HG03103 (cell line): ENCODE measurements around the gene DLGAP1.

Experiments used
- ATAC-seq: cut with Tn5 transposase; IDR thresholded peaks from one replicate; pipeline ENCODE4 v1.9.1; 2021; ENCODE audit warnings: low read depth; ENCODE audit not compliant: unreplicated experiment

The DLGAP1 gene

GRCh38 chr18:4198956-4199355, 256.2 kb downstream of the DLGAP1 start:
- ATAC-seq, result no peak

DNA sequence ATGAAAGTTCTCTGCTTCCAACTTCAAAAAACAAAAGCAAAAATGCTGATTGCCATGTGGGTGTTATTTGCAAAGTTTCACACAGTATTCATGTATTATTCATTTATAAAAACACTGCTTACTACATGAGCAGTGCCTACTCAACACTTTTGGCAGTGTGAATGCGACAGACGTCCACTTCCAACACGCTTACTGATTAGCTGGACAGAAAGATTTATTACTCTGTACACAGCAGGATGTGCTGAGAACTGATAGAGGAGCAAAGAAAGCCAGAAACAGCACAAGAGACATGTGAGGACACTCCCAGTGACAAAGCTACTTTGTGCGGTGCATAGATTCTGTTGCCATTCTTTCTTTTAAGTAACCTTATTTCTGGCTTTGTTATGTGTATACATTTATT, 258.8 kb downstream of the DLGAP1 start:
- ATAC-seq, result no peak

DNA sequence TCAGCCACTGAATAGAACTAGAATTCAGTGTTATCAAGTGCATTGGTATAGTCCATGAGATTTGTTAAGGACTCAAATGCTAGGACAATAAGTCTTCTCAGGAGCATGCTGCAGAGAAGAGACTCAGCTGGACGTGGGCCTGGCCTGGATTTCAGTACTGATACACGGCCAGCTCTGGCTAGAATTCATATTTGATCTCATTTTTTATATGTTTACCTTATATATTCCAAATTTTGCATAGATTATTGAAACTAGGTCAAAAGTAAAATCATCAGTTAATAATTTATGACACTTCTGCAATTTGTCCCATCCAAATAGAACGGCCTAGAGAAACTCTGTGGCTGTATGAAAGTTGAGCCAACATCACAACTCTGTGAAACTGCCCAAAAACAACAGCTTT, 262.0 kb downstream of the DLGAP1 start:
- no peak for ATAC-seq

DNA sequence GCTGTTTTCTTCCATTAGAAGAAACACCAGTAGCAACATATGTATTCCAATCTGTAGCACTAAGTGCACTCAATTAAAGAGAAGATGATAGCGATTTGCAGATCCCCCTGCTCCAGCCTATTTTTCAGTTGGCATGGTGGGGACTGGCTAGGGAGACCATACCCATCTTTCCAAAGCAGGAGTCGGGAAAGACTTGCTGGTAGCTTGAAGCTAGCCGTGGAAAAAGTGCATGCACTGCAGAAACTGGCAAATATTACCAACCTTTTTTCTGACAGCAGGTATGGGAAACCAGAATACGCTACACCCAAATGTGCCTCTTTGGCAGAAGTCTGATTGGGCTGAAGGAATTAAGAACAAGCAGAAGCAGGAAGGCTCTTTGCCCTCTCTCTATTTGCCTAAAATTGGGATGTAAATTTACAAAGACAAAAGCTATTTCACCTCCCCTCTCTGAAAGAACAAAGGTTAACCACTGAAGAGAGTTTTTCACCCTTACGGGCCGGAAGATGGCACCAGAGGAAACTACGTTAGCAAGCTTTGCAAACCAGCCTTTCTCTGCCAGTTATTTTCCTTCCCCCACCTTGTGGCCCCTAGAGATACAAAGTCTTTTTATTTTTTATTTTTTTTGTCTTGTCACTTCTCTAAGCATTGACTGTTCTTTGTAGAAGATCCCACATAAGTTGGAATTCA, 273.1 kb downstream of the DLGAP1 start:
- ATAC-seq, result no peak

DNA sequence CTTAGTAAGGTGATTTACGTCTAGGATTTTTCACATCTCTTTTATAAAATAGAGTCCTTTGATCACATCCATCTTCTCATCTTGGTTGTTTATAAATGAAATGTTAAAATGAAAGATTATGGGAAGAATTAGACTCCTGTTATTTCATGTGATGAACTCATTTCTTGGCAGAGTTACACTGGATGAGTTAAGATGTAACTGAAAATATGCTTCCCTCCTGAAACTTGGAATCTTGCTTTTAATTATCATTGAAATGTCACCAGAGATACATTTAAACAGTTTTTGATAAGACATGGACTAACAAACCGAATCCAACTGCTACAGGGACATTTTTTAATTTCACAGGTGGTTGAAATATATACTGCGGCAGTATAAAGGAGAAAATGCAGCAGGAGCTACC, 274.0 kb downstream of the DLGAP1 start:
- no peak for ATAC-seq

DNA sequence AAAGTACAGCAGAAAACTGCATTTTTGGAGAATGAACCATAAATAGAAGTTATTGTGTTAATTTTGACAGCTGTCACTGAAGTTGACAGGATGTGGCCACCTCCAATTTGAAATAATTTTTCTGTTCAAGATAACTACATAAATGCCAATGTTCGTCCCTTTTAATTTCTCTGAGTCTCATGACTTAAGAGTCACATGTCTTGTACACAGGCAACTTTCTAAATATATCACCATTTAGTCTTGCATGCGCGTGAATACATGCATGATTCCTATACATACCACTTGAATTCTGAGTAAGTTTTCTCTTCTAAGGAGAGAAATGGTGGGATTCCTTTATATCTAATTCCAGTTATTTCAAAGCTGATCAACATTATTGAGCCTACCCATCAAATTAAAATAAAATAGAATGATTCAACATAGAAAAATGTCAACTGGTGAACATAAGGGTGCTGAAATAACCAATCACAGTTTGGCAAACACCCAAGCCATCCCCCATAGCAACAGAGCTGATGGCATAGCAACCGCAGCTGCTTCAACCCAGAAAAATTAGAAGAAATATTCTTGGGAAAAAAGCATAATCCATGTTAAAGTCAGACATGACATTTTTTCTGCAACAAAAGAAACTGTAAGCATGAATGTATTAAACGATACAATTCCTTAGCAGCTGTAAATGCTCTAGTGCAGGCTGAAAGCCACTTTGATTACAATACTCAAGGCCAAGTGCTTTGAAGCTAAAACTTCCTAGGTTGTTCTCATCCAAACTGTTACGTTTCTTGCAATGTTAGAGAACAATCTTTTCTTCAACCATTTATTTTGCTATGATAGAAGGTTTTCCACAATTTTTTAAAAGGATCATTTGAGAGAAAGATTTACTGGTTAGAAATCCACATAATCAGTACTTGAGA, 282.7 kb downstream of the DLGAP1 start:
- no peak for ATAC-seq

DNA sequence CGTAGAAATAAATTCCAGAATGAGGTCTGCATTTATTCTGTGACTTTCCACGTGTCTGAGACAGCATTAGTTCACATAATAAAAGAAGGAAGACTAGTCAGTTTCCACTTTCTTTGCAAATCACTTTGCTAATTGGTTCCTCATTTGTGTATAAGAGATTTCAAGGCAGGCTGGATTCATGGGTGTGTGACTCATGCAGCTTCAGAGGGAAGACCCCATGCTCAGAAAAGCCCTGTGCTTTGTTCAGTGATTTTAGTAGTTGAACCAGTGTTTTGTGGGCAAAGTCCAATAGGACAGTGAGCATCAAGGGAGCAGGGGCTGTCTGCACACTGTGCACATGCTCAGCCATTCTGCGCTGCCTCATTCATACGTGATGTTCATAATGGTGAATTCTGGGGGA, 297.8 kb downstream of the DLGAP1 start:
- ATAC-seq, result no peak

- ATAC-seq, result no peak
Observed at GRCh38 chr18:4146797-4147196, 308.3 kb downstream of the DLGAP1 start.

DNA sequence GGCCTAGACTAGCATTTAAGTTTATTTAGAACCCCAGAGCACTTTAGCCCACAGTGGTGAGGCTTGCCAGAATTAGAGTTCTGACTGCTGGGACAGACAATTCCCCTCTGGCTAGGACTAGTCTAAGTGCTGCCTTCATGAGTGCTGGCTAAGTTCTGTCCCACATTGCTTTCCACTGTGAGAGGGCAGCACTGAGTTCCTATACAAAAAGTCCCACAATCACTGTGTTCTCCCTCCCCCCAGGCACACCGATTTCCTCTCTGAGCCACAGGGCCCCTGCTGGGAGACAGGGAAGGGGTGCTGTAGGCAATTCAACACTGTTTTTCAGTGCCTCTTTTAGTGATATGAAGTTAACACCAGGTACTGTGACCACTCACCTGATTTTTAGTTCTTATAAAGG, 310.9 kb downstream of the DLGAP1 start:
- no peak for ATAC-seq

DNA sequence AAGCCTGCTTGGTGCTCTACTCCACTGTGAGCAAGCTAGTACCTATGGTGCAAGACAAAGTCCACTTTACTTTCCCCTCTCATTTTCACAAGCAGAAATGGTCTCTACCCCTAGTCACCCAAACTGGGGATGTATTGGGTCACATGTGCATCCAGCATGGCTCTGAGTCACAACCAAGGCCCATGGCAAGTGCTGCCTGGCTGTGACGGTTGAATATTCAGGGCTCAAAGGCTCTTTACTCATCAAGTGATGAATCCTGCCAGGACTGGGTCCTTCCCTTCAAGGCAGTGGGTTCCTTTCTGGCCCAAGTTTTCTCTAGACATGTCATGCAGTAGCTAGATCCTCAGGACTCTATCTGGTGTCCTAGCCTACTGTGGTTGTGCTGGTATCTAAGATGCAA, 311.5 kb downstream of the DLGAP1 start:
- no peak for ATAC-seq

GRCh38 chr18:4142876-4143275, 312.2 kb downstream of the DLGAP1 start:
- no peak for ATAC-seq

GRCh38 chr18:4134700-4135099, 320.4 kb downstream of the DLGAP1 start:
- no peak for ATAC-seq

DNA sequence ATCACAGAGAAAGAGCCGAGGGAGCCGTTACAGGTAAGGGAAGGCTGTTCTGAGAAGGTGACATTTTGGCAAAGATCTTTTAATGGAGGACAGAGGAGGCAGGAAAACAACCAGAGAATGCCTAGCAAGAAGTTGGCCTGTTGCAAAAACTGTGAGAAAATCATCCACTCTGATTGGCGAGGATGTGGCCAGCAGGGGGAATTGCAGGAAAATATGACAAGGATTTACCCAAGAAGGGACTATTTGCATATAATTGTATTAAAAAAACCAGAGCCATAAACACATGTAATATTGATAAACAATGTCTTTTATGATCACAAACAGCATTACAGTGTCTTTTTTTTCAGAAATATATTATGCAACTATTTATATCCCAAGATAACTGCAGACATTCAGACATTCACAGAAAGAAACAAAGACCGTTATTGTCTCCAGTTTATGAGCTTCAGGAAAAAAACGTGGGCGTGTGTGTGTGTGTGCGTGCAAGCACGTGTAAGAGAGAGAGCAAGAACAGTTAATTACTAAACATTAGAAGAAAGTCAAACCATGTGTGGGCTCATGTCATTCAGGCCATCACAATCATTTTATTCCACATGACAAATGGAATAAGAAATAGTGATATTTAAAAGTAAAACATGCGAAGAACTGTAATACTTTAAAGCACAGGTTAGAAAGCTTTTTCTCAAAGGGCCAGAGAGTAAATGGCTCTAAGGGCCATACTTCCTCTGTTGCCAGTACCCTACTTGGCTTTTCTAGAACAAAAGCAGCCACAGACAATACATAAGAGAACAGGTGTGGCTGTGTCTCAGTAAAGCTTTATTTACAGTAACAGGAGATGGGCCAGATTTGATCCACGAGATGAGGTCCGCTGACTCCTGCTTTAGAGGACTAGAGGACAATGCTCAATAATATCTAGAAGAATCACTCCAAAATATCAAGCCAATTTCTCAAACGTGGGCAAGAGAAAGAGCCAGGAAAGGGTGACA, 324.1 kb downstream of the DLGAP1 start:
- no peak for ATAC-seq

DNA sequence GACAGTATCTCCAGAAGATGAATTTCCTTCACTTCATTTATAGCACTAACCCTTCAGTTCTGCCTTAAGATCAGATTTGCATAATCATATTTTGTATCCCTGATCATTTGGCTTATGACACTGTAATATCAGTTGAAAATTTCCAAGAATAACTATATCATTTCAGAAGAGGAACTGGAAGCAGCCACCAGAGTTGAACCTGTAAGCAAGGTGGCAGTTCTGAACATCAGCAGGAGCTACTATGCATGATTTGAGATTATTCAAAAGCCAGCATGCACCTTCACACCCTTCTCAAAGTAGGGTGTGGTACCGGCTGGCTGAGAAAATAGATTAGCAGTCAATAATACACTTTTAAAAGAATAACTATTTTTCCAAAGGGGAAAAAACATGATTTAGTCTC, 328.2 kb downstream of the DLGAP1 start:
- no peak for ATAC-seq

DNA sequence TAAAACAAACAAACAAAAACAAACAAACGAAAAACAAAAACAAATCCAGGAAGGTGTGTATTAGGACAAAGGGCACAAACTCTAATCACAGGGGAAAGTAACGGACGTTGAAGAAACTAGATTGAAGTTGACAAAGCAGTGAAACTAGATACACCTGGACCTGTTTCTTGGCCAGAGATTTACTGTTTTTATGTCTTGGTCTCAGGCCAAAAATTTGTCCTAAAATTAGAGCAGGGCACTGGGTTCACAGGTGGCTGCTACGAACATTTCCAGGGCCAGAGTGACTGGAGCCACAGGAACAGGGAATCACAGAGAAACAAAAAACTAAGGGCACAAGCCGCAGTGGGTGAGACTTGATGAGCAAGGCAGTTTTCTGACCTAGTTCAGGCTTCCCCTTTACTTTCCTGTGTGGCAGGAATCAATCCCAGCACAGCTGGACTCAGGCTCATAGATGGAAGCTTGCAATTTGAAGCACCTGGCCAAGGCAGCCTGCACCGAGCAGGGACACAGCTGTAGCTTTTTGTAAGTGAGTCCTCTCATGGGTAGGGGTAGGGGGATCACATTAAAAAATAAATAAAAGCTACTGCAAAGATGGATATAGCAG, 329.4 kb downstream of the DLGAP1 start:
- no peak for ATAC-seq

DNA sequence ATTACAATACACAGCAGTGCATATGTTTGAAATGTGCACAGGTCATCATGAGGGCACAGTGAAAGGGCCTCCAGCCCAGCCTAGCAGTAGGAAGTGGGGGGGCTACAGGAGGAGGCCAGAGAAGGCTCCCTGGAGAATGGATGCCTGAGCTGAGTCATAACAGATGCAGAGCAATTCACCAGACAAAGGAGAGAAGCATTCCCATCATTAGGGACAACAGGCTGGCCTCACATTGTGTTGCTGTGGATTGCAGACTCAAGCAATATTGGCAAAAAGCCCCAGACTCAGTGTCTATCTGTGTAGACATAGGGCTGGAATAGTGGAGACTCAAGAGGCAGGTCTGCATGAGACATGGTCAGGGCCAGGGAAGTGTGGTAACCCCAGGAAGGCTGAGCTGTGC, 329.9 kb downstream of the DLGAP1 start:
- no peak for ATAC-seq

GRCh38 chr18:4119813-4120212, 335.3 kb downstream of the DLGAP1 start:
- ATAC-seq, result no peak

DNA sequence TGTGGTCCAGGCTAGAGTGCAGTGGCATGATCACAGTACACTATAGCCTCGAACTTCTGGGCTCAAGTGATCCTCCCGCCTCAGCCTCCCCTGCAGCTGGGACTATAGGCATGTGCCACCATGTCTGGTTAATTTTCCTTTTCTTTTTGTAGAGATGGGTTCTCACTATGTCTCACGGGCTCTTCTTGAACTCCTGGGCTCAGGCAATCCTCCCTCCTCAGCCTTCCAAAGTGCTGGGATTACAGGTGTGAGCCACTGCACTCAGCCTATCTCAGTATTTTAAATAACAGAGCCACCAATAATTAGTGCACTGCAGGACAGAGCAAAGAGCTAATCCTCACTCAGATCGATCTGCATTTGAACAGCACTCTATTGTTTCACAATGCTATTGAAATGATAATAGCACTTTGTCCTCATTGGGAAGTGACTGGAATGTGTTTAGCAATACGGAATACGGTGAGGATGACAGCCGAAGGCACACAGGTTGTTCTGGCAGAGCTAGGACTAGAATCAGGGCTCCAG, 335.9 kb downstream of the DLGAP1 start:
- no peak for ATAC-seq

- ATAC-seq, result no peak
Observed at GRCh38 chr18:4108016-4108415, 347.1 kb downstream of the DLGAP1 start.

- ATAC-seq, result no peak
Observed at GRCh38 chr18:4107049-4107467, 348.0 kb downstream of the DLGAP1 start.
